ENCODE data around the gene RGS3.

Gene RGS3

GRCh38 chr9:113558632-113559502 is 95.3 kb downstream of the RGS3 start:
- DNase-seq = no peak

DNA sequence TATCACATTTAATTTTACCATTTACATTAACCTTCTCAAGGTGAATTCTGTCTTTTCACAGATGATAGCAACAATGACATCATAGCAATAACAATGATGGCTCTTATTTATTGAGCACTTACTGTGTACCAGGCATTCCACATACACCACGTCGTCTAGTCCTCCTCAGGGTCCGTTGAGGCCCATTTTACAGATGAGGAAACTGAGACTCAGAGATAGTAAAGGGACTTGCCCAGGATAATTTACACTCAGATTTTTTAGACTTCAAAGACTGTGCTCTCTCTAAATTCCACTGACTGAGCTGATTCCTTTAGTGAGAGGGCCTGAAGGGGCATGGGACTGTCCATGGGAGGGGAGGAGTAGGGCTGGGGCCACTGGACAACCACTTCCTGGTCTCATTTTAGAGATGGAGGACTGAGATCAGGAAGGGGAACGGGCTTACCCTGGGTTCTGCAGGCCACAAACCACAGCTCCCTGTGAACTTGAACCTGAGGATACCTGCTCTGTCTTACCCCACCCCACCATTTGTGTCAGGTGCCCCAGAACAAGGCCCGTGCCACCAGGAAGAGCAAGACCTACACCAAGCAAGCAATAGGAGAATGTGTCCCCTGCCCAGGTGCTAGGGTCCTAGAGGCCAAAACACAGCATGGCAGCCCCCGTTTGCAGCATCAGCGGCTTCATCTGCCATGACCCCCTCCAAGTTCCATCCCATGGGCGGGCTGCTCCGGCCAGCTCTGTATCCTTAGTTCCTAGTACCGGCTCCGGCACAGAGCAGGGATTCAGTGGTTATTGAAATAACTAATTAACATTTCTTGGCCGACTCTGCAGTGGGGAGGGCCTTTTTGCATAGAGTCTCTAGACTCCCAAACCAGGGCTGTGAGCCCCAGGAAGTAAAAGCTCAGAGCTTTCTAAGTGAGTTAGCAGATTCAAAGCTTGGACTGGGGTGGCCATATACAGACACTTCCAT is 96.6 kb downstream of the RGS3 start:
- no peak for DNase-seq

- DNase-seq = no peak
Observed at GRCh38 chr9:113562653-113563381, 99.3 kb downstream of the RGS3 start.

- no peak for DNase-seq
Observed at GRCh38 chr9:113563826-113564497, 100.4 kb downstream of the RGS3 start.

DNA sequence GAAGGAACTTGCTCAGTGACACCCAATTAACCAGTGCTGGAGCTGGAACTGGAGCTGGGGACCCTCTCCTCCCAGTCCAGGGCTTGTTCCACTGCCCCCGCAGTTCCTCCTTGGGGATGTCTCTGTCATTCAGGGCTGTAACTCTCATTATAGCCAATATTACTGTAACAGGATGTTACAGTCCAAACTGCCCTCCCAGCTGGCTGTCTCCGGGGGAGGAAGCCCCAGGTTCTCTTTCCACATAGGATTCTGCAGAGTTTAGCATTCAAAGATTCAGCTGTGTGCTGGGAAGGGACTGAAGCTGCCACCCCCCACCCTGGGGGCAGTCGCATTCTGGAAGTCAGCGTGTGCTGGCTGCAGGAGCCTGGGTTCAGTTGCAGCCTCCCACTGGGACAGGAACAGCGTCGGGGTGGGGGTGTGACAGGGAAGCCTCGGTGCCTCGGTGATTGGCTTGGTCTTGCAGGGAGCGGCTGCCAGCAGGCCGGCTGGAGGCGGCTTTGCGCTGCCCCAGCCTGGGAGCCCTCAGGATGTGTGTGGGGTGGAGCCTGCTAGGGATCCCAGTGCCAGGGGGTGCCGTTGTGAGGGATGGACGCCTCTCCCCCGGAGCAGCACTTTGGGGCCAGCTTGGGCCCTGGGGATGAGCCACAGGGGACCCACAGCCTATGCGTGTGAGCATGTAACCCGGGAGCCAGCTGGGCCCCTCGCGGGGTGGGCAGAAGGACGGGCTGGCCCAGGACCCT is 101.1 kb downstream of the RGS3 start:
- DNase-seq = no peak

DNA sequence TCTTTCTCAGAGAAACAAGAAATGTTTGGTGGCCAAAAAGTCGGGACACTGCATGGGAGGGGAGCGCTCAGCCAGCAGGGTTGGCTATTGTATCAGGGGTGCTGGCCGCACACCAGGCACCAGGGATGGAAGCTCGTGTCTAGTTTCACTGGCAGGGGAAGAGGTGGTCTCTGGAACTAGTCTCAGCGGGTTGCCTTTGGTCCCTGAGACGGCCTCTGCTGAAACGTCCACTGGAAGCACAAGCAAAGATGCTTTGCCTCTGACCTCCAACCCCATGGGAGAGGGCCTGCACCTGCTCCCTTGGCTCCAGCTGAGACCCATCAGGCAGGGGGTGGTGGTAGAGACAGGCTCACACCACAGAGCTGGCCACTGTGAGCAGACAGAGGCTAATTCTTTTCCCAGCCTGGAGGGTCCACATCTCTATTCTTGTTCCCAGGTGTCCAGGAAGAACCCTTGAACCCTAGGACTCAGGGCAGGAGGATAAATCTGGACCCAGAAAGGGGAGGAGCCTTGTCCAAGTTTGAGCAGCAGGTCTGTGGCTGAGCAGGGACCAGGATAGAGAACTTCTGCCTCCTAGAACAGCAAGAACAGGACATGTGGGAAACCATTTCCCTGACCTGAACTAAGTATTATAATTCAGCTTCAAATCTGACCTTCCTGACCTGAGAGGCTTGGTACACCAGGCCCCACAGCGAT is 102.6 kb downstream of the RGS3 start:
- no peak for DNase-seq

- DNase-seq = no peak
Observed at GRCh38 chr9:113566712-113567071, 103.2 kb downstream of the RGS3 start.

DNA sequence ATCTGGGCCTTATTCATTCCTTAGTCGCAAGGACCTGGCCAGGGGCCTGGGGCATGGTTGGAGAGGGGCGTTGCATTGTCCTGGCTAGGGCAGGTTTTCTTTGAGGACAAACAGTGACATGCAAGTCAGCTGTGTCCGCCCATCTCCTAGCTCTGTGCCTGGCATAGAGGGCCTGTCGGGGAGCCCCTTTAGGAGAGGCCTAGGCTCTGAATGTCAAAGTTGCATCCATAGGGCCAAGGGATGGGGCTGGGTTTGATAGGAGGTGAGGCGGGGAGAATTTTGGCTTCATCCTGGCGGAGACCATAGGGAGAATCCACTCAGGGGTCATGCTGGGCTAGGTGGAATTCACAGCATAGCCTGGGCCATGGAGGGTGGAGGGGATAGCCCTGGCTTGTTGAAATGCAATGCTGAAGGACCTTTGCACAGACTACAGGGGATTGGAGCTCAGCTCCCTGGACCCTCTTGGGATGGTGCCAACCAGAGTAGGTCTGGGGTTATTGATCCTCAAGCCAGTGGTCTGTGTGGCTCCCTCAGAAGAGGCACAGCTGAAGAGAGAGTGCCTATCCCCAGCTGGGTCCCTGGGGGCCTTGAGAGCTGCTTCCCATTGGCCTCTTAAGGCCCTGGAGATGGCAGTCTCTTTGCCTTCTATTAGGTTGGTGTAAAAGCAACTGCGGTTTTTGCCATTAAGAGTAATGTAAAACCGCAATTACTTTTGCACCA is 104.0 kb downstream of the RGS3 start:
- no peak for DNase-seq

- no peak for DNase-seq
Observed at GRCh38 chr9:113568081-113568435, 104.5 kb downstream of the RGS3 start.

- DNase-seq = no peak
Observed at GRCh38 chr9:113568571-113569321, 105.2 kb downstream of the RGS3 start.

GRCh38 chr9:113569472-113570060 is 106.0 kb downstream of the RGS3 start:
- no peak for DNase-seq

DNA sequence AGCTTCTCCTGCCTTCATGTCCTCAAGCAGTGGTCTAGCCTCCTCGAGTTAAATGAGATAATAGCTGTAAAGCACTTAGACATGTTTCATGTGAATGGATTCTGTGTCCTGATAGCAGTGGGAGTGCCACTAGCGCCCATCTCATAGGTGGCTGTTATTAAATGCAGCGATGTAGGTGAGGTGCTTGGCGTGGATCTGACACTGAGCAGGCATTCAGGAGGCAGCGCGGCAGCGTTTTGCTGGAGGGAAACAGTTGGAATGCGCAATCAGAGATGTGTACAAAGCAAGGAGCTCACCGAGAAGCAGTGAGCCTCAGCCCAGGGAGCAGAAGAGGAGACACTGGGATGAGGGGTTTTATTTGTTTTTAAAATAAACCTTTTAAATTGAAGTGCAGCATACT is 106.6 kb downstream of the RGS3 start:
- no peak for DNase-seq

GRCh38 chr9:113570749-113571711 is 107.5 kb downstream of the RGS3 start:
- no peak for DNase-seq

DNA sequence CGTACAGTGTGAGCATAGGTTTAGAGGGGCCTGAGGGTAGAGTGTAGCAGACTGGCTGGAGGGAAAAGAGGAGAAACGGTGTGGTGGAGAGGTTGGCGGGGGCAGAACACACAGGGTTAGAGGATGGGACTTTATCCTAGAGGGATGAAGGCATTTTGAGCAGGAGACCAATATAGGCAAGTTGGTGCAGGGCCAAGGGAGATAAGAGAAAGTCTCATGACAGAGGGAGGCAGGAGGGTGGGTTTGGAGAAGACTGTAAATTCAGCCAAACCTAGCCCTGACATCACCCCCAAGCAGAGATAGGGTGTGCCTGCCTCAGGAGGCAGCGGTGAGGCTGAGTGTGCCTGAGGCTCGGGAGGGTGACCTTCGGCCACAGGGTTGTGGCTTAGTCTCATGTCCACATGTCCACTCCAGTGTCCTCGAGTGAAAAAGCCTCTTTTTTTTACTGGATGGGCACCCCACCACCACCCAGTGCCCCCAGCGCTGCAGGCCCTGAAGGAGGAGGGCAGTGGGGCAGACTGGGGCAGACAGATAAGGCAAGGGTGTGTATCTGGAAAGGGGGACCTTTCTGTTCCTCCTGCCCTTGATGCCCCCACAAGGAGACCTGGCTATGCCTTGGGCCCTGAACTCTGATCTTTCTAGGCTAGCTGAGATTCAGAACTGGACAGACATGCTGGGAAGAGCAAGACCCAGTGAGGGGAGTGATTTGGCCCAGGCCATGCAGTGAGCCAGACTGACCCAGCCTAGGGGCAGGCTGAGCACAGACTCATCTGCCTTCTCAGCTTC is 108.7 kb downstream of the RGS3 start:
- no peak for DNase-seq

GRCh38 chr9:113573046-113573958 is 109.8 kb downstream of the RGS3 start:
- DNase-seq = no peak

DNA sequence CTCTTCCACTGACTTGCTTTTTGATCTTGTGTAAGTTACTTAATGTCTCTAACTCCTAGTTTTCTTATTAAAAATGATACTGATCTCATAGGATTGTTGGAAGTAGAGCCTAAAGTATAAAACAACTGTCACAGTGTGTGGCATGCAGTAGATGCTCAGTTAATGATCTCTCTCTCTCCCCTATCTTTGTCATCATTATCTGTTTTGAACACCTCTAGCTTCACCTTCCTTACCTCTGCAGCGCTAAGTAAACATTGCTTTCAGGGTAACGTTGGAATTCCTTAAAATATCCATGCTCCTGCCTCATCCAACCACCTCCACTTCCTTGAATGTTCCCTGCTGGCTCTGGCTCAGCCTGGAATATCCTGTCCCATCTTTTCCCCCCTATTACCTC is 110.4 kb downstream of the RGS3 start:
- no peak for DNase-seq

All from CD4-positive, alpha-beta T cell treated with Interferon gamma for 1 hour (primary cell).